Measurements from ENCODE around the gene CKS1B. TPM values are rescaled to one million over a fixed set of nuclear protein-coding genes. Genes with fewer than 3 reads are reported as not detected.

The CKS1B gene
- total RNA-seq, 2 donors from 2014 or later: 145 to 229 TPM

DNA sequence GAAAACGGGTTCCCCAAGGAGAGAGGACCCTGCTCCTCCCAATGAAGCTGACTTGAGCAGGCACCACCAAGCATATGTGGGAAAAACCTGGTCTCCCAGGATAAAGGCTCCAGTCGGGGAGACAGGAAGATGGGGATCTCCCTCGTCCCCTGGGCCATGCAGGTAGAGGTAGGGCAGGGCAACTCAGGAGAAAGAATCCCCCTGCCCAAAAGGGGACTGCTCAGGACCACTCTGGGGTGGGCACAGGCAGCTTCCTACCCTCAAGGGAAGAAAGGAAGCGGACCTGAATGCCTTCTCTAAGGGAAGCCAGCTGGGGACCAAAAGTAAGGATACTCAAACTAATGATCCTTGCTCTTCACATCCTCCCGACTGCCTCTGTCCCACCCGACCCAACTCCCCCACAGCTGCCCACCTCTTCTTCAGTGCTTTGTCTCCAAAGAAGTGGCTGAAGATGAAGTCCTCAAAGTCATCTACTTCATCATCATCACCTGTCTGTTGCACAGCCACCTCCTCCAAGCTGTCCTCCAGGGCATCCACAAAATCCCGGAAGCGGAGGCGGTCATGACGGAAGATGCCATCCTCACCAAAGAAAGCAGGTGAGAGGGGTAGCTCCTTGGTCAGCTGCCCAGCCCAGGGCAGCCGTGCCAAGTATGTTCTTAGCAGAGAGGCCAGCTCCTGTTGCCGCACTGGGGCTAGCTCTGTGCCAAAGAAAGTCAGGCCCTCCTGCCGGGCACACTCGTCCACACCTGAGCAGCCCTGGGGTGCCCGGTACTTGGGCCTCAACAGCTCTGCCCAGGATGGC lies 29.1 kb upstream of the CKS1B start:
- Histone ChIP-seq H3K4me1 (ENCODE audit: control insufficient read depth, insufficient read depth, low read length) (no peaks in the 10 kb centered on the region), H3K27ac (ENCODE audit: low read depth, low read length) (no peak overlapping the region), H3K27me3 (ENCODE audit: control insufficient read depth, insufficient read depth, low read length, poor library complexity, severe bottlenecking) (no peaks in the 10 kb centered on the region), H3K4me3 (ENCODE audit: low read length) (no peak overlapping the region), H3K9ac (ENCODE audit: extremely low read depth, low read length, poor library complexity, severe bottlenecking) (no peak overlapping the region), H3K36me3 (ENCODE audit: control insufficient read depth, insufficient read depth, low read length) (peaks cover 9% of the 10 kb centered on the region), H3K9me3 (ENCODE audit: control insufficient read depth, low read length) (no peaks in the 10 kb centered on the region)
- Mint-ChIP-seq H3K27ac (no peak overlapping the region), H3K27me3 (ENCODE audit: insufficient read depth) (no peaks in the 10 kb centered on the region), H3K36me3 (ENCODE audit: low read depth) (peaks cover 17% of the 10 kb centered on the region), H3K4me3 (no peak overlapping the region), H3K9me3 (no peaks in the 10 kb centered on the region), H3K4me1 (peaks cover 16% of the 10 kb centered on the region)
- TF ChIP-seq, protein P1, sequence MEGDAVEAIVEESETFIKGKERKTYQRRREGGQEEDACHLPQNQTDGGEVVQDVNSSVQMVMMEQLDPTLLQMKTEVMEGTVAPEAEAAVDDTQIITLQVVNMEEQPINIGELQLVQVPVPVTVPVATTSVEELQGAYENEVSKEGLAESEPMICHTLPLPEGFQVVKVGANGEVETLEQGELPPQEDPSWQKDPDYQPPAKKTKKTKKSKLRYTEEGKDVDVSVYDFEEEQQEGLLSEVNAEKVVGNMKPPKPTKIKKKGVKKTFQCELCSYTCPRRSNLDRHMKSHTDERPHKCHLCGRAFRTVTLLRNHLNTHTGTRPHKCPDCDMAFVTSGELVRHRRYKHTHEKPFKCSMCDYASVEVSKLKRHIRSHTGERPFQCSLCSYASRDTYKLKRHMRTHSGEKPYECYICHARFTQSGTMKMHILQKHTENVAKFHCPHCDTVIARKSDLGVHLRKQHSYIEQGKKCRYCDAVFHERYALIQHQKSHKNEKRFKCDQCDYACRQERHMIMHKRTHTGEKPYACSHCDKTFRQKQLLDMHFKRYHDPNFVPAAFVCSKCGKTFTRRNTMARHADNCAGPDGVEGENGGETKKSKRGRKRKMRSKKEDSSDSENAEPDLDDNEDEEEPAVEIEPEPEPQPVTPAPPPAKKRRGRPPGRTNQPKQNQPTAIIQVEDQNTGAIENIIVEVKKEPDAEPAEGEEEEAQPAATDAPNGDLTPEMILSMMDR (conservative IDR thresholded peaks at IDR 0.05): no peak
- WGBS, 2 experiments (ENCODE audit: insufficient coverage in 1 of 2, insufficient read length in 1 of 2): 89 to 91% methylated on average over 11 to 15 of the region's 15 CpGs
- no peak for DNase-seq

- Mint-ChIP-seq H3K4me3 (no peak overlapping the region), H3K4me1 (peaks cover 8% of the 10 kb centered on the region), H3K27me3 (ENCODE audit: insufficient read depth) (no peaks in the 10 kb centered on the region), H3K27ac (no peak overlapping the region), H3K9me3 (no peaks in the 10 kb centered on the region), H3K36me3 (ENCODE audit: low read depth) (peaks cover 23% of the 10 kb centered on the region)
- no peak for DNase-seq
- Histone ChIP-seq H3K9ac (ENCODE audit: extremely low read depth, low read length, poor library complexity, severe bottlenecking) (no peak overlapping the region), H3K4me1 (ENCODE audit: control insufficient read depth, insufficient read depth, low read length) (no peaks in the 10 kb centered on the region), H3K9me3 (ENCODE audit: control insufficient read depth, low read length) (no peaks in the 10 kb centered on the region), H3K27me3 (ENCODE audit: control insufficient read depth, insufficient read depth, low read length, poor library complexity, severe bottlenecking) (no peaks in the 10 kb centered on the region), H3K4me3 (ENCODE audit: low read length) (no peak overlapping the region), H3K36me3 (ENCODE audit: control insufficient read depth, insufficient read depth, low read length) (peaks cover 18% of the 10 kb centered on the region), H3K27ac (ENCODE audit: low read depth, low read length) (no peak overlapping the region)
- TF ChIP-seq, protein P1 (conservative IDR thresholded peaks at IDR 0.05): no peak
- WGBS, 2 experiments (ENCODE audit: insufficient coverage in 1 of 2, insufficient read length in 1 of 2): 91 to 95% methylated on average over 10 to 17 of the region's 17 CpGs
Measured at GRCh38 chr1:154945962-154946850, 28.3 kb upstream of the CKS1B start.

DNA sequence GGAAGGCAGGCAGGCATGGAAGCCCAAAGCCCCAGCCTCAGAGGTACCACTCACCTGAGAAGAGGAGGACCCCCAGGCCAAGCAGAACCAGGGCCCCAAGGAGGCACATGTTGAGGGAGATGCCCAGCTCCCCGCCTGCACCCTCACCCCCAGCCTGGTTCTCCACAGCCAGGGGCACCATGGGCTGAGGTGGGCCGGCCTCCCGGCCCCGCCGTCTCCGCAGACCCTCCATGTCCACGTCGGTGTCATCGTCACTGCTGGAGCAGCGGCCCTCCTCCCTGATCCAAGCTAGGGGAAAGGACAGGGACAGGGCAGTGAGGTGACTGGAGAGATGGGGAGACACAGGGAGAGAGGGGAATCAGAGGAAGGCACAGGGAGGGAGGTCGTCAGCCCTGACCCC lies 26.4 kb upstream of the CKS1B start:
- Mint-ChIP-seq H3K36me3 (ENCODE audit: low read depth) (peaks cover 23% of the 10 kb centered on the region), H3K4me1 (peaks cover 12% of the 10 kb centered on the region), H3K27me3 (ENCODE audit: insufficient read depth) (no peaks in the 10 kb centered on the region), H3K27ac (no peak overlapping the region), H3K9me3 (no peaks in the 10 kb centered on the region), H3K4me3 (no peak overlapping the region)
- no peak overlapping the region for H3K9ac ChIP-seq (ENCODE audit: extremely low read depth, low read length, poor library complexity, severe bottlenecking)
- H3K9me3 ChIP-seq (ENCODE audit: control insufficient read depth, low read length): no peaks in the 10 kb centered on the region
- H3K27me3 ChIP-seq (ENCODE audit: control insufficient read depth, insufficient read depth, low read length, poor library complexity, severe bottlenecking): no peaks in the 10 kb centered on the region
- DNase-seq: no peak
- no peak overlapping the region for H3K4me3 ChIP-seq (ENCODE audit: low read length)
- TF ChIP-seq, protein P1 (conservative IDR thresholded peaks at IDR 0.05): no peak
- peaks cover 20% of the 10 kb centered on the region for H3K36me3 ChIP-seq (ENCODE audit: control insufficient read depth, insufficient read depth, low read length)
- WGBS, 2 experiments (ENCODE audit: insufficient coverage in 1 of 2, insufficient read length in 1 of 2): 85 to 97% methylated on average over 7 to 11 of the region's 11 CpGs
- no peak overlapping the region for H3K27ac ChIP-seq (ENCODE audit: low read depth, low read length)
- no peaks in the 10 kb centered on the region for H3K4me1 ChIP-seq (ENCODE audit: control insufficient read depth, insufficient read depth, low read length)

Data from endodermal cell (in vitro differentiated cells).